M059J (cell line): ENCODE measurements around the gene CLCF1. TPM values are rescaled to one million over a fixed set of nuclear protein-coding genes. Genes with fewer than 3 reads are reported as not detected.
"Not testable (repeated sequence)": the region's sequence is repeated elsewhere in the genome, so short reads cannot be mapped to it uniquely, and the experiment has no call there.

Source experiments
- DNase-seq: peaks from one replicate; pipeline ENCODE4 v3.0.0-alpha.2; 2012; ENCODE audit warnings: low read depth
- total RNA-seq: library from RNA; depleted of rRNA; stranded (reverse); fragments of >200 nt; shearing (Covaris generic); gene quantifications from 2 replicates; pipeline ENCODE4 v1.2.3, GENCODE V29; 2014

Gene CLCF1
- total RNA-seq, 1 experiment from 2014 or later, result 22.6 TPM

DNA sequence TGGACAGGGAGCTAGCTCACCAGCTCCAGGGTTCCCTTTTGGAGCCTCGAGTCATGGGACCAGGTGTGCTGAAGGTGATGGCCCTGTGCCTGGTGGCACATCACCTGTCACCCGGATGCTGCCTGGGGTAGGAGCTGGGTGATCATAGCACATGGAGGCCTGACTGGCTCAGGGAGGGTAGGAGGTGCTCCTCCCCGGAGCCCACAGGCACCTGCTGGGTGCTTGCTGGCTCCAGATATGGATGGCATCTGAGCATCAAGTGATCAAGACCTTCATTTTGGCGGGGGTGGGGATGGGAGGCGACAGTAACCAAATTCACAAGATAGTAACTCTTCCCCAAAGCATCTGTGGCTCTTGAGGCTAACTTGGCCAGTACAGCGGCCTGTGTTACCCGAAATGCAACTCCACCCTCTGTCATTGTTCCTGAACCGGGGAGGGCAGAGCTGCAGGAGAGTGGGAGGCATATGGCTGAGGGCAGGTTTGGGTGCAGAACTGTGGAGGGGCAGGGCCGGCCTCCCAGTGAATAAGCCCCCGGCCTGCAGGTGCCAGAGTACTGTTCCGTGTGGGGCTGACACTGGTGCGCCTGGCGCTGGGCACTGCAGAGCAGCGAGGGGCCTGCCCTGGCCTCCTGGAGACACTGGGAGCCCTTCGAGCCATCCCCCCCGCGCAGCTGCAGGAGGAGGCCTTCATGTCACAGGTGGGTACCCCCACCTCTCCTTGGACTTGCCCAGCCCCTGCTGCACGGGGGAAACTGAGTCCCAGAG, 35.2 kb upstream of the CLCF1 start:
- no peak for DNase-seq

DNA sequence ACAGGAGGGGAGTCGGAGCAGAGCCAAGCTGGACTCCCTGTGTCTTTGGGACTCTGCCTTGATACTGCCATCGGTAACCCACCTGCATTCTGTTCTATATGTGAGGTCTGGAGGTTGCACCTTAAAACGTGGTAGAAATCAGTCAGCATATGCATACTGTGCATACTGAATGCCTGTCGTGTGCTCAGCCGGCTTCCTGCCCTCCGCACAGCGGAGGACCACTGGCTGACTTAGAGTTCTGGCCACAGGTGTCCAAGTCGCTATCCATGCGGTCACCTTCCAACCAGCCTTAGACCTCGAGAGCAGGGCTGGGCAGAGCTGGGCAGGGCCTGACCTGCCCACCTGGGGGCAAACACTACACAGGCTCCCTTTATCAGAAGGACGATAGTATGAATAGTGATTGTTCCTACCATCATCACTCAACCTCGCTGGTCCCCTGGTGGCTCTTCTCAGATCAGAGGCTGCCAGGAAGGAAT, 34.3 kb upstream of the CLCF1 start:
- DNase-seq, result no peak

DNA sequence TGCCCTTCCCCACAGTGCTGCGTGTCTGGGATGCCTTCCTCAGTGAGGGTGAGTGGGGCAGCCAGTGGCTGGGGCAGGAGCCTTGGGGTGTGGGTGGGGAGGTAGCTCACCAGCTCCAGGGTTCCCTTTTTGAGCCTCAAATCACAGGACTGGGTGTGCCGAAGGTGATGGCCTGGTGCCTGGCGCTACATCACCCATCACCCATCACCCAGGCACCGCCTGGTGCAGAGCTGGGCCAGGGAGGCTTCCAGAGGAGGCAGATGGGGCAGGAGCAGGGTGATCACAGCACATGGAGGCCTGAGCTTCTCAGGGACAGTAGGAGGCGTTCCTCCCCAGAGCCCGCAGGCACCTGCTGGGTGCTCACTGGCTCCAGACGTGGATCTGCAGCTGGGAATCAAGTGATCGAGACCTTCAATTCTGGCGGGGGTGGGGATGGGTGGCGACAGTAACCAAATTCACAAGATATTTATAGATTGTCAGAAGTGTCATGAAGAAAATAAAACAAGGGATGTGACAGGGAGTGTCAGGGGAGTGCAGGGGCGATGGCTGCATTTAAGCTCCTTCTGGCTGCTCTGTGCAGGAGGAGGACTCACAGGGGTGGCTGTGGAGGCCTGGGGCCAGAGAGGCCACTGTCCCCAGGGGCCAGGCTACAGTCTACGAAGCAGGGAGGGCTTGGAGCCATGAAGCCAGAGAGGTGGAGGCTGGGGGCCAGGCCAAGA, 33.7 kb upstream of the CLCF1 start:
- no peak for DNase-seq

DNA sequence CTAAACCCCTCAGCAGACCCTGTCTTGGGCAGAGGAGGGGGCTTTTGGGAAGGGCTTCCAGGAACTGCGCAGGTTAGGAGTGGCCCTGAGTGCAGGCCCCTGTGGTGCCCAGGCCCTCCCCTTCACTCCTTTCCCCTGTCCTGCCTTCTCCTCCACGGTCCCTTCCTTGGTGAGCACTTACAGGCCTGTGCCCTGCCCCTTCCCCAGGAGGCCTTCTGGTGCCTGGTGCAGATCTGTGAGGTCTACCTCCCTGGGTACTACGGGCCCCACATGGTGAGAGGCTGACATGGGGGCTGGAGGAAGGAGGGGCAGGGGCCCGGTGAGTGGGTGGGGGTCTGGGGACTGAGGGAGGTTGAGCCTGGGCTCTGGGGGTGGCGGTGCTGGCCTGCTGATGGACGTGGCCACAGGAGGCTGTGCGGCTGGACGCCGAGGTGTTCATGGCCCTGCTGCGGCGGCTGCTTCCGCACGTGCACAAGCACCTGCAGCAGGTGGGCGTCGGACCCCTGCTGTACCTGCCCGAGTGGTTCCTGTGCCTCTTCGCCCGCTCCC, 33.1 kb upstream of the CLCF1 start:
- DNase-seq, result no peak

- DNase-seq, result no peak
Observed at GRCh38 chr11:67405688-67406339, 32.4 kb upstream of the CLCF1 start.

DNA sequence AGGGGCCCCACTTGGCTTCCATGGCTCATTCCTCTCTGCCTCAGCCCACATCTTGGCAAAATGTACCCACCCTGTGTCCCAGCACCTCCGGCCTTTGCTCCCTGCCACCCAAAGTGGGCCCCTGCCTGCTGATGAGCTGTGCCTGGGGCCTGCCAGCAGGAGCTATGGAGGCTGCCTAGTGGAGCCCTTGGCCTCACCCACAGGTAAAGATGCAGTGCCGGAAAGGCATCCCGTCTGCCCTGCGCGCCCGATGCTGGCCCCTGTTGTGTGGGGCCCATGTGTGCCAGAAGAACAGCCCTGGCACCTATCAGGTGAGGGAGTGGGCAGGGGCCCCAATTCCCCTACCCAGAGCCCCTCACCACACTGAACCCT, 31.8 kb upstream of the CLCF1 start:
- DNase-seq, result no peak

DNA sequence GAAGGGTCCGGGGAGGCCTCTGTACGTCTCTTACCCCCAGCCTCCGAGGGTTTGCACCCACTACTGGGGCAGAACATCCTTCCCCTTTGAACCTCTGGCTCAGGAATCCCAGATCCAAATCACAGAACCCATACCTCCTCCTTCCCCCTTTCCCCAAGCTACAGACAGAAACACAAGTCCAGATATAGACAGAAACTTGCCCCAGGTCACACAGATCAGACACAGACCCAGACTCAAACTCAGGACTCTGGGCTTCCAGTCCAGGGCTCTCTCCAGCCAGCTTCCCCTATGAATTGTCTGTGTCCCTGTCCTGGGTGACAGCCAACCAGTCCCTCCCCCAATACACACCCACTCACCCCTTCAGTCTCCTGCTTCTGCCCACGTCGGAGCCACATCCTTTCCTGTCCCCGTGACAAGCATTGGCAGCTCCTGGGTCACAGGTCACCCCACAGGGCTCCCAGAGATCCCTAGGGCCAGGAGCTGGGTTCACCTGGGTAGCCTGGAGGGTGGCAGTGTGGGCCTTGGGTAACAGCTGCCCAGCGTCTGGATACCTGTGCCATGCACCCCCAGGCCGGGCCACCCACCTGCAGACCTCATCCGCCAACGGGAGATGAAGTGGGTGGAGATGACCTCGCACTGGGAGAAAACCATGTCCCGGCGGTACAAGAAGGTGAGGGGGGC, 31.3 kb upstream of the CLCF1 start:
- no peak for DNase-seq

DNA sequence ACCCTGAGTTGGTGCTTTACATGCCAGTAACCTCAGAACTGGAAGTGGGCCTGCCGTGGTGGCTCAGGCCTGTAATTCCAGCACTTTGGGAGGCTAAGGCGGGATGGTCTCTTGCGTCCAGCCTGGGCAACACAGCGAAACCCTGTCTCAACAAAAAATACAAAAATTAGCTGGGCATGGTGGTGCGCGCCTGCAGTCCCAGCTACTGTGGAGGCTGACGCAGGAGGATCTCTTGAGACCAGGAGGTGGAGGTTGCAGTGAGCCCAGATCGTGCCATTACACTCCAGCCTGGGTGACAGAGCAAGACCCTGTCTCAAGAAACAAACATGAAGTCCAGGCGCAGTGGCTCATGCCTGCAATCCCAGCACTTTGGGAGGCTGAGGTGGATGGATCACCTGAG, 29.7 kb upstream of the CLCF1 start:
- not testable (repeated sequence) for DNase-seq

DNA sequence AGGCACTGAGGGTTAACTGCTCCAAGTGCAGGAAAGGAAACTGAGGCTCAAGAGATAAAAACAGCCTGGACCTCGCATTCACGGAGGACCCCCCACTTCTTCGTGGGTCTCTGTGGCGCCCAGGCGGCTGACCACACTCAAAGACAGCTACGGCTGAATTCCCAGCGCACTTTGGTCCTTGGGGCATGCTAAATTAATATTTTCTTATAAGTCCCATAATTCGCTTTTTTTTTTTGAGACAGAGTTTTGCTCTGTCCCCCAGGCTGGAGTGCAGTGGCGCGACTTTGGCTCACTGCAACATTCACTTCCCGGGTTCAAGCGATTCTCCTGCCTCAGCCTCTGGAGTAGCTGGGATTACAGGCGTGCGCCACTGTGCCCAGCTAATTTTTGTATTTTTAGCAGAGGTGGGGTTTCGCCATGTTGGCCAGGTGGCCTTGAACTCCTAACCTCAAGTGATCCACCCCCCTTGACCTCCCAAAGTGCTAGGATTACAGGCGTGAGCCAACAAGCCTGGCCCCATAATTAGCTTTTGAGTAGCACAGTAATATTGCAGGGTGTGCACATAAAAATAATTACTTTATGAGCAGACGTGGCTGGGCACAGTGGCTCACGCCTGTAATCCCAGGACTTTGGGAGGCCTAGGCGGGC, 28.9 kb upstream of the CLCF1 start:
- DNase-seq, result not testable (repeated sequence)

GRCh38 chr11:67401495-67402191, 28.2 kb upstream of the CLCF1 start, which contains the start of gene PPP1CA:
PPP1CA (minus strand) TSS chr11:67401858; CDS start chr11:67401782, 76 bp downstream.
- DNase-seq, result peak; percentile 80

DNA sequence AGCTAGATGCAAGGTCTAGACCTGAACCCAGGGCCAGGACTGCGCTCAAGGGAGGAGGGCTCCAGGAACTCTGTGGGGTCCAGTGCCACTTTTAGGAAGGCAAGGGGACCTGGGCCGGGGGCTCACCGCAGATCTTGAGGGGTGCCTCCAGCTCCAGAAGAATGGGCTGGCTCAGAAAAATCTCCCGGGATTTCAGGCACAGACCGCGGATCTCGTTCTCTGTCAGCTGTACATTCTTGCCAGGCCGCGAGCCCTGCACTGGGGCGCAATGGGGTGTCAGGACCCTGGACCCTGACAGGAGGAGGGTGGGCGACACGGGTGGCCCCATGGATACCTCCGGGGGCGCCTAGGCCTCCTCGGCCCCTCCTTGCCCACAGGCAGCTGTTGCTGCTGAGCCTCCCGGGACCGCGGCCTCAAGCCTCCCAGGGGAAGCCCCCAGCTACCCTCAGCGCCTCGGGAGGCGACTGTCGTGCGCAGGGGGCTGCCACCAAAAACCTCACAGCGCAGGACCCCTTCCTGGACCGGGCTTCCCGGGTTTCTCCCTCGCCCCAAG, 27.6 kb upstream of the CLCF1 start:
- DNase-seq, result no peak

GRCh38 chr11:67400251-67400941, 27.0 kb upstream of the CLCF1 start:
- no peak for DNase-seq

- DNase-seq, result no peak
Observed at GRCh38 chr11:67398661-67399563, 25.5 kb upstream of the CLCF1 start.

- DNase-seq, result no peak
Observed at GRCh38 chr11:67397986-67398660, 24.7 kb upstream of the CLCF1 start.

DNA sequence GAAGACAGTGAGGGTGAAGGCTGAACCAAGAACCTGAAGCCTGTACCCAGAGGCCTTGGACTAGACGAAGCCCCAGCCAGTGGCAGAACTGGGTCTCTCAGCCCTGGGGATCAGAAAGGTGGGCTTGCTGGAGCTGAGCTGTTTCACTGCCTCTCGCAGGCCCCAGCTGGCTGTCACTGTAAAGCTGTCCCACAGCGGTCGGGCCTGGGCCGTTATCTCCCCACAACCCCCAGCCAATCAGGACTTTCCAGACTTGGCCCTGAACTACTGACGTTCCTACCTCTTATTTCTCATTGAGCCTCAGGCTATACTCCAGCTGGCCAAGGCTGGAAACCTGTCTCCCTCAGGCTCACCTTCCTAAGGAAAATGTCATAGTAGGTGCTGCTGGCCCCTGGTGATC, 24.1 kb upstream of the CLCF1 start:
- DNase-seq, result no peak

- no peak for DNase-seq
Observed at GRCh38 chr11:67396587-67397389, 23.4 kb upstream of the CLCF1 start.

DNA sequence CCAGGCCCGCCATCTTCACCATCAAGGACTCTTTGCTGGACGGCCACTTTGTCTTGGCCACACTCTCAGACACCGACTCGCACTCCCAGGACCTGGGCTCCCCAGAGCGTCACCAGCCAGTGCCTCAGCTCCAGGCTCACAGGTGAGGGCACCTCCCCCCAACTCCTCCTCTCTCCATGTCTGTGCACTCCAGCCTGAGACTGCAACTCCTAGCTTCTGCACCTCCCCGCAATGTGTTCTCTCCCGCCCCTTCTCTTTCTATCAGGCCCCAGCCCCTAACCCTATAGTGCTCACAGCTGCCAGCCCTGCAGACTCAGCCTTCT, 22.8 kb upstream of the CLCF1 start:
- DNase-seq, result no peak
